GM12865 (cell line): ENCODE results near the gene CBARP.

ENCODE experiments used
- DNase-seq: peaks from one replicate; pipeline ENCODE4 v3.0.0; 2010; ENCODE audit warnings: low read depth
- H3K4me3 ChIP-seq: 2 replicates; pipeline ENCODE4 v1.5.1; 2011; ENCODE audit warnings: mild to moderate bottlenecking, low read depth, low read length, control low read depth
- CTCF ChIP-seq: IDR thresholded peaks from 2 replicates; pipeline ENCODE4 v1.5.1; 2011; ENCODE audit warnings: low read length, control low read depth, low read depth, inconsistent platforms; ENCODE audit not compliant: insufficient read depth; ENCODE audit errors: missing control alignments

Gene CBARP

GRCh38 chr19:1220976-1221903 lies 16.6 kb downstream of the CBARP start:
- H3K4me3 ChIP-seq: no peak overlapping the region
- TF ChIP-seq CTCF: peak; percentile 44
- DNase-seq: no peak

GRCh38 chr19:1220477-1220930 lies 17.3 kb downstream of the CBARP start:
- no peak for DNase-seq
- H3K4me3 ChIP-seq: no peak overlapping the region
- no peak for TF ChIP-seq CTCF

- no peak overlapping the region for H3K4me3 ChIP-seq
- TF ChIP-seq CTCF: no peak
- no peak for DNase-seq
Observed at GRCh38 chr19:1219786-1220476, 17.9 kb downstream of the CBARP start.

GRCh38 chr19:1218751-1219567 lies 18.8 kb downstream of the CBARP start:
- TF ChIP-seq CTCF: no peak
- no peak overlapping the region for H3K4me3 ChIP-seq
- DNase-seq: no peak

GRCh38 chr19:1217366-1217765 lies 20.4 kb downstream of the CBARP start:
- no peak for DNase-seq

More at GRCh38 chr19:1217366-1217765, 20.4 kb downstream of the CBARP start:
- TF ChIP-seq CTCF: no peak
- H3K4me3 ChIP-seq: no peak overlapping the region
